ENCODE results near the gene BDP1.
"Not testable (repeated sequence)": the region's sequence is repeated elsewhere in the genome, so short reads cannot be mapped to it uniquely, and the experiment has no call there.

DNA sequence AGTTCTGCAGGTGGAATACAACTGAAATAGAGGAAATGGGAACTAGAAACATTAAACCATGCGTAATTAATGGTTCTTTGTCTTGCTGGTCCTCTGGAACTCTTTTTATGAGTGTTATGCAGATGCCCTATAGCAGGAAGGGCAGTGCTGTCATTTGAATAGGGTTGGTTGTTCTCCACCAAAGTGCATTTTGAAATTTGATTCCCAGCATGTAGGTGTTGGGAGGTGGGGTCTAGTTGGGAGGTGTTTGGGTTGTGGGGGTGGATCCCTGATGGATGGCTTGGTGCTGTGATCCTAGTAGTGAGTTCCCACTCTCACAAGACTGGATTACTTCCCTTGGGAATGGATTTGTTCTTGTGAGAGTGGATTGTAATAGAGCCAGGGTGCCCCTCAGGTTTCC is 34.2 kb upstream of the BDP1 start:
- not testable (repeated sequence) for TF ChIP-seq POLR2AphosphoS5 (IDR thresholded peaks at IDR 0.05; ENCODE audit: borderline replicate concordance, low read depth, low read length); EZH2 (IDR thresholded peaks at IDR 0.05); FOXP2 (optimal IDR thresholded peaks at IDR 0.05; ENCODE audit: control extremely low read depth, extremely low read length, insufficient read depth)
